A549 treated with dexamethasone at 1 μM for 4 hours (cell line): ENCODE results near the gene CNKSR3. TPM values are rescaled to one million over a fixed set of nuclear protein-coding genes. Genes with fewer than 3 reads are reported as not detected.

Experiments used
- total RNA-seq: library from RNA; stranded (reverse); fragments of 200-300 nt; extraction: Qiagen RNA extraction; gene quantifications from 5 replicates; pipeline ENCODE4 v1.2.3, GENCODE V29; 2022

Gene CNKSR3
- total RNA-seq = 10.2 to 13.0 TPM (median 11.6 TPM) in 5 replicates

GRCh38 chr6:154510144-154510905, at the start of gene CNKSR3:
CNKSR3 (minus strand) TSS chr6:154510685; CDS start chr6:154510114, 571 bp downstream.

GRCh38 chr6:154356690-154357089, 153.8 kb downstream of the CNKSR3 start, which contains the start of gene IPCEF1:
IPCEF1 (minus strand) TSS chr6:154356803; CDS start chr6:154265947, 90,856 bp downstream.

Other genes starting within 250 kb of the CNKSR3 start
- 0.07 to 0.24 TPM (median 0.11 TPM) in 5 replicates for gene IPCEF1, start 153.9 kb downstream of the CNKSR3 start, total RNA-seq
- 18.6 to 22.1 TPM (median 20.7 TPM) in 5 replicates for gene SCAF8, start 222.7 kb upstream of the CNKSR3 start, total RNA-seq